ENCODE data around the gene C7.
"Not testable (repeated sequence)": the region's sequence is repeated elsewhere in the genome, so short reads cannot be mapped to it uniquely, and the experiment has no call there.

Gene C7

DNA sequence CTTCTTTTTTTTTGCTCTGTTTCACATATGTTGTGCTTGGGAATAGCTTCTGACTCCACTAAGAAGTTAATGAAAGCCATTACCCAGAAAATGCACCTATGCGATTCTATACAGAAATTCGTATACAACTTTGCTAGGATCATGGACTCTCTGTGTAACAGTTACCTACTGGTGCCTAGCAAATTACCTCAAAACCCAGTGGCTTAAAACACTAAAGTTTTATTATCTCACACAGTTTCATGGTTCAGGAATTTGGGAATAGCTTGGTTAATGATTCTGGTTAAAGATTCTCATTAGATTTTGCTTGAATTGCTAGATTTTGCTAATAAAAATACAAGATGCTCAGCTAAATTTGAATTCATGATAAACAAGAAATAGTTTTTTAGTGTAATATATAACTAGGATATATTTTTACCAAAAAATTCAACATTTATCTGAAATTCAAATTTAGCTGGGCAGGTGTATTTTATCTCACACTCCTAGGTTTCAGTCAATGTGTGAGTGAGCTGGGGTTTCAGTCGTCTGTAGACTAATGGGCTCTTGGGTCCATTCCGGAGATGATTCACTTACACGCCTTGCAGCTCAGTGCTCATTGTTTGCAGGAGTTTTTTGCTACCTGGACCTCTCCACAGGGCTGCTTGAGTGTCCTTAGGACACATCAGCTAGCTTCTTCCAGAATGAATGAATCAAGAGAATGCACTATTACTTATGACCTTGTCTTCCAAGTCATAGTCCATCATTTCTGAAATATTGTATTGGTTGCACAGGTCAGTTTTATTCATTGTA, 86.7 kb downstream of the C7 start:
- no peak for DNase-seq

GRCh38 chr5:40999142-40999541, 89.8 kb downstream of the C7 start:
- DNase-seq, result no peak

DNA sequence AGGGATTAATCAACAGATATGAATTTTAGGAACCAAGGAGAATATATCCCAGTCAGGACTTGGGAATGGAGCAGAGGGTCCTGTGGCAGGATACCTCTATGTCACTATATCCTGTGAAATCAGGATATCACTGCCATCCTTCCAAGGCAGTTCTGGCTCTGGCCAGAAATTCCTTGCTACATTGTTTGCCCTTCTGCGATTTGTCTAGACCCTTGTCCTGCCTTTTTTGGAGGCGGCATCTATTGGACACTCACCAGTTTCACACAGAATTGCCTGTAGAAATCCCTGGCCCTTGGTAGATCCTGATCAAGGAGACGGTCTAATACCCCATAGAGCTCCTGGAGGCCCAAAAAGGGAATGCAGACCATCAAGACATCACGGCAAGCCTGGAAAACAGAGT, 90.7 kb downstream of the C7 start:
- no peak for DNase-seq

DNA sequence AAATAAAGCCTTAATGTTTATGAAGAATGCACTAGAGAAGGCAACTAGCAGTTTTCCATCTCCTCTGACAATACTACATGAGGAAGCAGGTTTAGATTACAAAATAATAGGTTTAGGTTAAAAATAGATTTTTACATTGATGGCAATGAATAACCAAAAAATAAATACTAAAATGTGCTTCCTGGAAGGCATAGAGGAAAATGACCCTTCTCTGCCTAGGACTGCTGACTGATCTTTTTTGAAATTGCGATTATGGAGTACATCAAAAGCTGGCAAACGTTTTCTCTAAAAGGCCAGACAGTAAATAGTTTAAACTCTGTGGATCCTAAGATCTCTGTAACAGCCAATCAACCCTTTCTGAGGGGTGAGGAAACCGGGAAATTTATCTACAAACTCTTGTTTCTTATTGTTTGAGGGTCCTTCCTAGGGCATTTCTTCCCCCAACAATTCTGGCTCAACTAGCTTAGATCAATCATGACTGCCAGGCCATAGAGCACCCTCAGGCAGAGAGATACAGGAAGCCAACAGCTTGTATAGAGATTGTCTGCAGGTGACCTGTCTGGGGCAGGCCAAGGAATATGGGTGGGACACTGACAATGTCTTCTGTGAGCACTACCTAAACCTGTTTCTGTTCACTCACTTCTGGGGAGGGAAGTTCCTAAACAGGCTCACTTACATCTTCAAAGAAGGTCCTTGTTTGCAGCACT, 94.5 kb downstream of the C7 start:
- DNase-seq, result no peak

DNA sequence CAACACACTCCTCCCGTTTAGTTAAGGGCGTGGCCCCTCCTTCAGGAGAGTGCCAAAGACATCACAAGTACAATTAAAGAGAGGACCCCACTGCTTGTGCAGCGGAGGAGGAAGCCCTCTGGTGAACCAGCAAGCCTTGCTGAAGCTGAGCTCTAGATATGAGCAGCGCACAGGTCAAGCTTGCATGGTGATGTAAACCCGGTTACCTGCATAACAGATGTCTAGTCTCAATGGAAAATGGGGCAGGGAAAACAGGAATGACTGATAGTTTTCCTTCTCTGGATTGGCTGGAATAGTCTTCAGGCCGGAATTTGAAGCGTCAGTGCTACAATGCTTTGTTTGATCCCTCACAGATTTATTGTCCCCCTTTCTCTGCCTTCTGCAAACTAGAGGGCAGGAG, 95.6 kb downstream of the C7 start:
- DNase-seq, result no peak

DNA sequence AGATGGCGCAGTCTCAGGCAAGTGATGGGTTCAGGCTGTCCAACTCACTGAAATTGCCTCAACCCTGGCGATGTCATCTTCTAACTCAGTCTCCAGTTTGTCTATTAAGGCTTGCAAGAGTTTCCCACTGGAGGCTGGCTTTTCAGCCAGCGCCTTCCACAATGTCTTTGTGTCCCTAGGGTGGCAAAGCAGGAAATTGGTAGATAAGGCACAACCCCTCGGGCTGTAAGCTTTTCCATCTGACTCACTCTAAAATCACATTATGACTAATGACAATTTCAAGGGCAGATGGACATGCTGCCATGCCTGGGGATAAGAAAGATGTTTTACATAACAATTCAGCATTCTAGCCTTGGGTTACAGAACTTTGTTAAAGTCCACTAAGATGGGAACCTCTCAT, 99.9 kb downstream of the C7 start:
- DNase-seq, result no peak

- DNase-seq, result no peak
Measured at GRCh38 chr5:41010572-41010971, 101.3 kb downstream of the C7 start.

GRCh38 chr5:41012318-41012717, 103.0 kb downstream of the C7 start:
- DNase-seq, result no peak

GRCh38 chr5:41022600-41022999, 113.3 kb downstream of the C7 start:
- not testable (repeated sequence) for DNase-seq
